HUES6 (cell line): Measurements from ENCODE around the gene UNC5C.

Experiments used
- H3K27ac ChIP-seq: 2 replicates; pipeline ENCODE4 v1.7.0; 2013; ENCODE audit warnings: low read depth, mild to moderate bottlenecking, low read length, inconsistent platforms
- H3K27me3 ChIP-seq: 2 replicates; pipeline ENCODE4 v1.6.1; 2013; ENCODE audit warnings: low read length; ENCODE audit not compliant: control insufficient read depth, insufficient read depth
- H3K36me3 ChIP-seq: 2 replicates; pipeline ENCODE4 v1.6.1; 2013; ENCODE audit warnings: low read length; ENCODE audit not compliant: control insufficient read depth, insufficient read depth
- H3K4me1 ChIP-seq: 2 replicates; pipeline ENCODE4 v1.6.1; 2013; ENCODE audit warnings: low read length; ENCODE audit not compliant: control insufficient read depth, insufficient read depth
- H3K4me3 ChIP-seq: 2 replicates; pipeline ENCODE4 v1.5.1; 2013; ENCODE audit warnings: low read depth, low read length
- H3K9ac ChIP-seq: one replicate; pipeline ENCODE4 v1.6.1; 2013; ENCODE audit warnings: mild to moderate bottlenecking, low read length
- H3K9me3 ChIP-seq: 2 replicates; pipeline ENCODE4 v1.6.1; 2013; ENCODE audit warnings: low read depth, low read length; ENCODE audit not compliant: control insufficient read depth, insufficient read depth

Gene UNC5C

GRCh38 chr4:95268819-95269565 is 279.8 kb downstream of the UNC5C start:
- Histone ChIP-seq H3K36me3 (no peaks in the 10 kb centered on the region), H3K9ac (no peak overlapping the region), H3K27ac (no peak overlapping the region), H3K4me3 (no peak overlapping the region), H3K4me1 (no peaks in the 10 kb centered on the region), H3K27me3 (no peaks in the 10 kb centered on the region), H3K9me3 (no peaks in the 10 kb centered on the region)

- Histone ChIP-seq H3K27me3 (no peaks in the 10 kb centered on the region), H3K4me3 (no peak overlapping the region), H3K27ac (no peak overlapping the region)
Observed at GRCh38 chr4:95267081-95267480, 281.7 kb downstream of the UNC5C start.

GRCh38 chr4:95265814-95266740 is 282.7 kb downstream of the UNC5C start:
- Histone ChIP-seq H3K9me3 (no peaks in the 10 kb centered on the region), H3K27ac (no peak overlapping the region), H3K27me3 (no peaks in the 10 kb centered on the region), H3K4me3 (no peak overlapping the region), H3K4me1 (no peaks in the 10 kb centered on the region), H3K36me3 (no peaks in the 10 kb centered on the region), H3K9ac (no peak overlapping the region)

More at GRCh38 chr4:95267081-95267480, 281.7 kb downstream of the UNC5C start:
- H3K36me3 ChIP-seq, result no peaks in the 10 kb centered on the region
- no peaks in the 10 kb centered on the region for H3K4me1 ChIP-seq
- no peak overlapping the region for H3K9ac ChIP-seq
- no peaks in the 10 kb centered on the region for H3K9me3 ChIP-seq

GRCh38 chr4:95264843-95265242 is 283.9 kb downstream of the UNC5C start:
- no peak overlapping the region for H3K4me3 ChIP-seq
- H3K27me3 ChIP-seq, result no peaks in the 10 kb centered on the region
- no peaks in the 10 kb centered on the region for H3K9me3 ChIP-seq
- no peaks in the 10 kb centered on the region for H3K4me1 ChIP-seq
- no peaks in the 10 kb centered on the region for H3K36me3 ChIP-seq
- no peak overlapping the region for H3K27ac ChIP-seq
- no peak overlapping the region for H3K9ac ChIP-seq

GRCh38 chr4:95263960-95264359 is 284.8 kb downstream of the UNC5C start:
- H3K27ac ChIP-seq, result no peak overlapping the region
- H3K36me3 ChIP-seq, result no peaks in the 10 kb centered on the region
- no peak overlapping the region for H3K4me3 ChIP-seq
- H3K9me3 ChIP-seq, result no peaks in the 10 kb centered on the region
- H3K9ac ChIP-seq, result no peak overlapping the region
- H3K4me1 ChIP-seq, result no peaks in the 10 kb centered on the region
- H3K27me3 ChIP-seq, result no peaks in the 10 kb centered on the region

- Histone ChIP-seq H3K9ac (no peak overlapping the region), H3K27ac (no peak overlapping the region), H3K36me3 (no peaks in the 10 kb centered on the region), H3K4me3 (no peak overlapping the region), H3K4me1 (no peaks in the 10 kb centered on the region), H3K9me3 (no peaks in the 10 kb centered on the region), H3K27me3 (no peaks in the 10 kb centered on the region)
Observed at GRCh38 chr4:95263391-95263790, 285.4 kb downstream of the UNC5C start.

- no peaks in the 10 kb centered on the region for H3K36me3 ChIP-seq
- H3K9ac ChIP-seq, result no peak overlapping the region
Observed at GRCh38 chr4:95256108-95256835, 292.5 kb downstream of the UNC5C start.

GRCh38 chr4:95255396-95256107 is 293.2 kb downstream of the UNC5C start:
- no peak overlapping the region for H3K27ac ChIP-seq
- no peak overlapping the region for H3K9ac ChIP-seq
- no peaks in the 10 kb centered on the region for H3K9me3 ChIP-seq
- H3K36me3 ChIP-seq, result no peaks in the 10 kb centered on the region
- H3K4me1 ChIP-seq, result peaks cover 5% of the 10 kb centered on the region; the same call in 1 of the 2 replicates
- H3K4me3 ChIP-seq, result no peak overlapping the region
- no peaks in the 10 kb centered on the region for H3K27me3 ChIP-seq

More at GRCh38 chr4:95256108-95256835, 292.5 kb downstream of the UNC5C start:
- H3K27me3 ChIP-seq, result no peaks in the 10 kb centered on the region
- H3K9me3 ChIP-seq, result no peaks in the 10 kb centered on the region
- H3K27ac ChIP-seq, result no peak overlapping the region
- no peak overlapping the region for H3K4me3 ChIP-seq
- H3K4me1 ChIP-seq, result peaks cover 5% of the 10 kb centered on the region; the same call in 1 of the 2 replicates

GRCh38 chr4:95251568-95251967 is 297.2 kb downstream of the UNC5C start:
- Histone ChIP-seq H3K4me1 (peaks cover 5% of the 10 kb centered on the region), H3K4me3 (no peak overlapping the region), H3K36me3 (no peaks in the 10 kb centered on the region), H3K27me3 (no peaks in the 10 kb centered on the region), H3K9ac (no peak overlapping the region), H3K27ac (no peak overlapping the region), H3K9me3 (no peaks in the 10 kb centered on the region)

GRCh38 chr4:95250544-95251137 is 298.1 kb downstream of the UNC5C start:
- Histone ChIP-seq H3K36me3 (no peaks in the 10 kb centered on the region), H3K9me3 (no peaks in the 10 kb centered on the region), H3K4me3 (no peak overlapping the region), H3K4me1 (peaks cover 1% of the 10 kb centered on the region), H3K27me3 (no peaks in the 10 kb centered on the region), H3K27ac (no peak overlapping the region), H3K9ac (no peak overlapping the region)
